ENCODE results near the gene FGF12.

Gene FGF12

DNA sequence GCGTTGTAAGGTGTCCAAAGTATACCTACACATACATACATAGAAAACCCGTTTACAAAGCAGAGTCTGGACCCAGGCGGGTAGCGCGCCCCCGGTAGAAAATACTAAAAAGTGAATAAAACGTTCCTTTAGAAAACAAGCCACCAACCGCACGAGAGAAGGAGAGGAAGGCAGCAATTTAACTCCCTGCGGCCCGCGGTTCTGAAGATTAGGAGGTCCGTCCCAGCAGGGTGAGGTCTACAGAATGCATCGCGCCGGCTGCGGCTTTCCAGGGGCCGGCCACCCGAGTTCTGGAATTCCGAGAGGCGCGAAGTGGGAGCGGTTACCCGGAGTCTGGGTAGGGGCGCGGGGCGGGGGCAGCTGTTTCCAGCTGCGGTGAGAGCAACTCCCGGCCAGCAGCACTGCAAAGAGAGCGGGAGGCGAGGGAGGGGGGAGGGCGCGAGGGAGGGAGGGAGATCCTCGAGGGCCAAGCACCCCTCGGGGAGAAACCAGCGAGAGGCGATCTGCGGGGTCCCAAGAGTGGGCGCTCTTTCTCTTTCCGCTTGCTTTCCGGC, 318.6 kb downstream of the FGF12 start:
- Histone ChIP-seq H3K4me2 (ENCODE audit: low read length) (no peak overlapping the region), H3K27ac (ENCODE audit: low read depth, low read length, poor library complexity, severe bottlenecking) (no peak overlapping the region), H3K9ac (ENCODE audit: low read length) (no peak overlapping the region), H2AFZ (ENCODE audit: low read length) (no peak overlapping the region), H3K9me3 (ENCODE audit: low read length) (no peaks in the 10 kb centered on the region), H3K36me3 (ENCODE audit: insufficient read depth, low read length) (no peaks in the 10 kb centered on the region), H3K4me1 (ENCODE audit: insufficient read depth, low read length, severe bottlenecking) (no peaks in the 10 kb centered on the region), H3K4me3 (ENCODE audit: low read depth, low read length, poor library complexity, severe bottlenecking) (no peak overlapping the region), H3K79me2 (ENCODE audit: insufficient read depth, low read length) (no peaks in the 10 kb centered on the region), H4K20me1 (ENCODE audit: insufficient read depth, low read length) (no peaks in the 10 kb centered on the region), H3K9me2 (ENCODE audit: low read depth, low read length) (no peaks in the 10 kb centered on the region), H3K27me3 (ENCODE audit: insufficient read depth, low read length) (no peaks in the 10 kb centered on the region), H3F3A (ENCODE audit: insufficient read depth, low read length) (no peaks in the 10 kb centered on the region)
- TF ChIP-seq CTCF (IDR thresholded peaks at IDR 0.05; ENCODE audit: low read length) = no peak
- no peak for TF ChIP-seq EZH2 (IDR thresholded peaks at IDR 0.05; ENCODE audit: borderline replicate concordance, low read length)

- Histone ChIP-seq H3K4me2 (ENCODE audit: low read length) (no peak overlapping the region), H3K9me3 (ENCODE audit: low read length) (no peaks in the 10 kb centered on the region), H3K36me3 (ENCODE audit: insufficient read depth, low read length) (no peaks in the 10 kb centered on the region), H2AFZ (ENCODE audit: low read length) (no peak overlapping the region), H3K9ac (ENCODE audit: low read length) (no peak overlapping the region), H3K27ac (ENCODE audit: low read depth, low read length, poor library complexity, severe bottlenecking) (no peak overlapping the region), H3K79me2 (ENCODE audit: insufficient read depth, low read length) (no peaks in the 10 kb centered on the region), H3K4me1 (ENCODE audit: insufficient read depth, low read length, severe bottlenecking) (no peaks in the 10 kb centered on the region), H3F3A (ENCODE audit: insufficient read depth, low read length) (no peaks in the 10 kb centered on the region), H4K20me1 (ENCODE audit: insufficient read depth, low read length) (no peaks in the 10 kb centered on the region), H3K27me3 (ENCODE audit: insufficient read depth, low read length) (no peaks in the 10 kb centered on the region), H3K4me3 (ENCODE audit: low read depth, low read length, poor library complexity, severe bottlenecking) (no peak overlapping the region), H3K9me2 (ENCODE audit: low read depth, low read length) (no peaks in the 10 kb centered on the region)
- TF ChIP-seq EZH2 (IDR thresholded peaks at IDR 0.05; ENCODE audit: borderline replicate concordance, low read length) (no peak), CTCF (IDR thresholded peaks at IDR 0.05; ENCODE audit: low read length) (no peak)
Measured at GRCh38 chr3:192408007-192408646, 319.2 kb downstream of the FGF12 start.

GRCh38 chr3:192399767-192400166, 327.6 kb downstream of the FGF12 start:
- no peaks in the 10 kb centered on the region for H3K79me2 ChIP-seq (ENCODE audit: insufficient read depth, low read length)
- no peaks in the 10 kb centered on the region for H3K4me1 ChIP-seq (ENCODE audit: insufficient read depth, low read length, severe bottlenecking)
- TF ChIP-seq EZH2 (IDR thresholded peaks at IDR 0.05; ENCODE audit: borderline replicate concordance, low read length) (no peak), CTCF (IDR thresholded peaks at IDR 0.05; ENCODE audit: low read length) (no peak)
- H3K27me3 ChIP-seq (ENCODE audit: insufficient read depth, low read length) = no peaks in the 10 kb centered on the region
- H3K27ac ChIP-seq (ENCODE audit: low read depth, low read length, poor library complexity, severe bottlenecking) = no peak overlapping the region
- H3K36me3 ChIP-seq (ENCODE audit: insufficient read depth, low read length) = no peaks in the 10 kb centered on the region
- no peaks in the 10 kb centered on the region for H3K9me3 ChIP-seq (ENCODE audit: low read length)
- no peak overlapping the region for H3K4me3 ChIP-seq (ENCODE audit: low read depth, low read length, poor library complexity, severe bottlenecking)
- H2AFZ ChIP-seq (ENCODE audit: low read length) = no peak overlapping the region
- no peak overlapping the region for H3K4me2 ChIP-seq (ENCODE audit: low read length)
- H4K20me1 ChIP-seq (ENCODE audit: insufficient read depth, low read length) = no peaks in the 10 kb centered on the region
- no peaks in the 10 kb centered on the region for H3F3A ChIP-seq (ENCODE audit: insufficient read depth, low read length)
- no peak overlapping the region for H3K9ac ChIP-seq (ENCODE audit: low read length)
- H3K9me2 ChIP-seq (ENCODE audit: low read depth, low read length) = no peaks in the 10 kb centered on the region
